SJSA1 (cell line): ENCODE data around the gene ARL6. TPM values are rescaled to one million over a fixed set of nuclear protein-coding genes. Genes with fewer than 3 reads are reported as not detected.

Experiments
- DNase-seq, 2 experiments: peaks; one replicate each; pipeline ENCODE4 v3.0.0-alpha.2; 2015 to 2020; ENCODE audit warnings: low spot score in 2 of 2, low read depth in 1 of 2
- H3K27ac ChIP-seq: fragments of 250-450 bp; sonication (Bioruptor Pico); 2 replicates; pipeline ENCODE4 v1.5.1; 2020; ENCODE audit warnings: mild to moderate bottlenecking, moderate library complexity
- H3K27me3 ChIP-seq: fragments of 250-450 bp; sonication (Bioruptor Pico); replicated peaks from 2 replicates; pipeline ENCODE4 v1.5.1; 2020; ENCODE audit warnings: mild to moderate bottlenecking, moderate library complexity
- H3K36me3 ChIP-seq: fragments of 250-450 bp; sonication (Bioruptor Pico); 2 replicates; pipeline ENCODE4 v1.5.1; 2020; ENCODE audit warnings: mild to moderate bottlenecking
- H3K4me1 ChIP-seq: fragments of 250-450 bp; sonication (Bioruptor Pico); replicated peaks from 2 replicates; pipeline ENCODE4 v1.6.1; 2021; ENCODE audit warnings: mild to moderate bottlenecking
- H3K4me3 ChIP-seq: fragments of 250-450 bp; sonication (Bioruptor Pico); 2 replicates; pipeline ENCODE4 v1.5.1; 2020; ENCODE audit warnings: mild to moderate bottlenecking
- H3K9me3 ChIP-seq: fragments of 250-450 bp; sonication (Bioruptor Pico); replicated peaks from 2 replicates; pipeline ENCODE4 v1.5.1; 2020; ENCODE audit warnings: mild to moderate bottlenecking
- total RNA-seq: library from RNA; depleted of rRNA; stranded (reverse); fragments of >200 nt; shearing (Covaris generic); gene quantifications from 2 replicates; pipeline ENCODE4 v1.2.3, GENCODE V29; 2014; rRNA removed

Gene ARL6
- 1.5 and 7.2 TPM in 2 replicates for total RNA-seq

- peak; percentile 72 to 86 for DNase-seq
- H3K9me3 ChIP-seq, result no peaks in the 10 kb centered on the region
- H3K4me3 ChIP-seq, result peak within 1 kb of the TSS; percentile 63
- H3K27ac ChIP-seq, result peak within 1 kb of the TSS; percentile 36
- H3K27me3 ChIP-seq, result no peaks in the 10 kb centered on the region
- H3K4me1 ChIP-seq, result peaks cover 10% of the 10 kb centered on the region; the same call in 1 of the 2 replicates
- H3K36me3 ChIP-seq, result no peaks in the 10 kb centered on the region
Observed at GRCh38 chr3:97764407-97765238, at the start of gene ARL6. Gene ARL6, plus strand, starts transcription at chr3:97764758. Its CDS starts 3,350 bp downstream, at chr3:97768108.

- Histone ChIP-seq H3K27me3 (no peaks in the 10 kb centered on the region), H3K27ac (no peak overlapping the region), H3K4me3 (no peak overlapping the region), H3K4me1 (no peaks in the 10 kb centered on the region), H3K36me3 (no peaks in the 10 kb centered on the region), H3K9me3 (no peaks in the 10 kb centered on the region)
- DNase-seq, result peak; percentile 24 to 49
Observed at GRCh38 chr3:97719156-97719821, 45.3 kb upstream of the ARL6 start.

- no peaks in the 10 kb centered on the region for H3K9me3 ChIP-seq
- no peak for DNase-seq
- H3K27me3 ChIP-seq, result no peaks in the 10 kb centered on the region
- no peak overlapping the region for H3K27ac ChIP-seq
- no peaks in the 10 kb centered on the region for H3K36me3 ChIP-seq
- no peaks in the 10 kb centered on the region for H3K4me1 ChIP-seq
- H3K4me3 ChIP-seq, result no peak overlapping the region
Observed at GRCh38 chr3:97720417-97720816, 44.1 kb upstream of the ARL6 start.

- no peaks in the 10 kb centered on the region for H3K36me3 ChIP-seq
- no peaks in the 10 kb centered on the region for H3K9me3 ChIP-seq
- H3K4me1 ChIP-seq, result no peaks in the 10 kb centered on the region
- H3K4me3 ChIP-seq, result no peak overlapping the region
- H3K27ac ChIP-seq, result no peak overlapping the region
- no peak for DNase-seq
- H3K27me3 ChIP-seq, result no peaks in the 10 kb centered on the region
Observed at GRCh38 chr3:97721446-97721845, 43.1 kb upstream of the ARL6 start.

- no peak overlapping the region for H3K27ac ChIP-seq
- DNase-seq, result no peak
- no peaks in the 10 kb centered on the region for H3K4me1 ChIP-seq
- no peaks in the 10 kb centered on the region for H3K9me3 ChIP-seq
- H3K36me3 ChIP-seq, result no peaks in the 10 kb centered on the region
- H3K4me3 ChIP-seq, result no peak overlapping the region
- H3K27me3 ChIP-seq, result no peaks in the 10 kb centered on the region
Observed at GRCh38 chr3:97736928-97737327, 27.6 kb upstream of the ARL6 start.

- no peaks in the 10 kb centered on the region for H3K4me1 ChIP-seq
- no peaks in the 10 kb centered on the region for H3K9me3 ChIP-seq
- H3K36me3 ChIP-seq, result no peaks in the 10 kb centered on the region
- no peak overlapping the region for H3K4me3 ChIP-seq
- no peak for DNase-seq
- no peaks in the 10 kb centered on the region for H3K27me3 ChIP-seq
- H3K27ac ChIP-seq, result no peak overlapping the region
Observed at GRCh38 chr3:97738761-97739160, 25.8 kb upstream of the ARL6 start.

GRCh38 chr3:97742036-97742435 lies 22.5 kb upstream of the ARL6 start:
- H3K27ac ChIP-seq, result no peak overlapping the region
- H3K36me3 ChIP-seq, result no peaks in the 10 kb centered on the region
- no peaks in the 10 kb centered on the region for H3K9me3 ChIP-seq
- H3K4me1 ChIP-seq, result no peaks in the 10 kb centered on the region
- DNase-seq, result no peak
- H3K4me3 ChIP-seq, result no peak overlapping the region
- H3K27me3 ChIP-seq, result no peaks in the 10 kb centered on the region; the same call in 1 of the 2 replicates

- no peak for DNase-seq
- no peaks in the 10 kb centered on the region for H3K36me3 ChIP-seq
- no peak overlapping the region for H3K4me3 ChIP-seq
- H3K27ac ChIP-seq, result no peak overlapping the region
- H3K4me1 ChIP-seq, result no peaks in the 10 kb centered on the region
- no peaks in the 10 kb centered on the region; the same call in 1 of the 2 replicates for H3K27me3 ChIP-seq
- H3K9me3 ChIP-seq, result no peaks in the 10 kb centered on the region
Observed at GRCh38 chr3:97744289-97744688, 20.3 kb upstream of the ARL6 start.

GRCh38 chr3:97763586-97764406 lies 762 bp upstream of the ARL6 start:
- H3K36me3 ChIP-seq, result no peaks in the 10 kb centered on the region
- no peaks in the 10 kb centered on the region for H3K27me3 ChIP-seq
- peak overlapping the region; percentile 36 for H3K27ac ChIP-seq
- H3K9me3 ChIP-seq, result no peaks in the 10 kb centered on the region
- peaks cover 10% of the 10 kb centered on the region; the same call in 1 of the 2 replicates for H3K4me1 ChIP-seq
- no peak for DNase-seq
- peak overlapping the region; percentile 63 for H3K4me3 ChIP-seq

- Histone ChIP-seq H3K27ac (no peak overlapping the region), H3K36me3 (no peaks in the 10 kb centered on the region), H3K27me3 (no peaks in the 10 kb centered on the region), H3K4me1 (peaks cover 10% of the 10 kb centered on the region; the same call in 1 of the 2 replicates), H3K9me3 (no peaks in the 10 kb centered on the region), H3K4me3 (peak overlapping the region; percentile 63)
- DNase-seq, result no peak
Observed at GRCh38 chr3:97765336-97765735, 778 bp downstream of the ARL6 start.

GRCh38 chr3:97772926-97773325 lies 8.4 kb downstream of the ARL6 start:
- Histone ChIP-seq H3K27me3 (no peaks in the 10 kb centered on the region), H3K4me3 (no peak overlapping the region), H3K36me3 (no peaks in the 10 kb centered on the region), H3K9me3 (no peaks in the 10 kb centered on the region), H3K27ac (no peak overlapping the region), H3K4me1 (no peaks in the 10 kb centered on the region)
- no peak for DNase-seq

- Histone ChIP-seq H3K9me3 (no peaks in the 10 kb centered on the region), H3K4me1 (no peaks in the 10 kb centered on the region), H3K27ac (no peak overlapping the region), H3K36me3 (no peaks in the 10 kb centered on the region), H3K27me3 (no peaks in the 10 kb centered on the region), H3K4me3 (no peak overlapping the region)
- no peak for DNase-seq
Observed at GRCh38 chr3:97778152-97778551, 13.6 kb downstream of the ARL6 start.

GRCh38 chr3:97793420-97794019 lies 29.0 kb downstream of the ARL6 start:
- Histone ChIP-seq H3K36me3 (no peaks in the 10 kb centered on the region), H3K4me1 (no peaks in the 10 kb centered on the region), H3K9me3 (no peaks in the 10 kb centered on the region), H3K4me3 (no peak overlapping the region), H3K27ac (no peak overlapping the region), H3K27me3 (no peaks in the 10 kb centered on the region)
- peak in 1 of 2 experiments; percentile 21 for DNase-seq
